HK-2 (cell line): ENCODE measurements around the gene SIGLEC5.

Experiments
- DNase-seq: peaks from one replicate; pipeline ENCODE4 v3.0.0-alpha.2; 2018; ENCODE audit not compliant: unreplicated experiment

SIGLEC5 gene

DNA sequence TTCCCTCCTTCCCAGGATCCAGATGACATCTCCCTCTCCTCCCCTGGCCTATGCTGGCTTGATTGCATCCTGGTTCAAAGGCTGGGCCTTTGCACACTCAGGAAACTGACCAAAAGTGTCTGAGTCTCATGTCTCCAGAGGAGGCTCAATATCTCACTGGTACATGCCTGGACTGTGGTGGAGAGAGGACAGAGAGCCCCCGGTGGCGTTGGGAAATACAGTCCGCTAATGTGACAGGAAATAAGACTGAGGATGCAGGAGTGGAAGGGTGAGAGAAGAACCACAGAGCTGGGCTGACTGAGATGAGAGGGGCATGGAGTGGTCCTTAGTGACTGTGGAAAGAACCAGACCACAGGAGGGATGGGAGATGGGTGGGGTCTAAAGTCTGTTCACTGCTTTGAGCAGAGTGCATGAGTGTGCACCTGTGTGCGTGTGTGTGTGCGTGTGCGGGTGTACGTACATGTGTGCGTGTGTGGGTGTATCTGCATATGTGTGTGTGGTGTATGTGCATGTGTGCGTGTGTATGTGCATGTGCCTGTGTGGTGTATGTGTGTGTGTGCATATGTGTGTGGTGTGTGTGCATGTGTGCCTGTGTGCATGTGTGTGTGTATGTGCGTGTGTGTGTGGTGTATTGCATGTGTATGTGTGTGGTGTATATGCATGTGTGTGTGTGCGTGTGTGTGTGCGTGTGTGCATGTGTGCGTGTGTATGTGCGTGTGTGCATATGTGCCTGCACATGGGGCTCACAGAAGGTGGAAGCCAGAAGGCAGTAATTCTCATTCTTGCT is 1.9 kb downstream of the SIGLEC5 start:
- no peak for DNase-seq

DNA sequence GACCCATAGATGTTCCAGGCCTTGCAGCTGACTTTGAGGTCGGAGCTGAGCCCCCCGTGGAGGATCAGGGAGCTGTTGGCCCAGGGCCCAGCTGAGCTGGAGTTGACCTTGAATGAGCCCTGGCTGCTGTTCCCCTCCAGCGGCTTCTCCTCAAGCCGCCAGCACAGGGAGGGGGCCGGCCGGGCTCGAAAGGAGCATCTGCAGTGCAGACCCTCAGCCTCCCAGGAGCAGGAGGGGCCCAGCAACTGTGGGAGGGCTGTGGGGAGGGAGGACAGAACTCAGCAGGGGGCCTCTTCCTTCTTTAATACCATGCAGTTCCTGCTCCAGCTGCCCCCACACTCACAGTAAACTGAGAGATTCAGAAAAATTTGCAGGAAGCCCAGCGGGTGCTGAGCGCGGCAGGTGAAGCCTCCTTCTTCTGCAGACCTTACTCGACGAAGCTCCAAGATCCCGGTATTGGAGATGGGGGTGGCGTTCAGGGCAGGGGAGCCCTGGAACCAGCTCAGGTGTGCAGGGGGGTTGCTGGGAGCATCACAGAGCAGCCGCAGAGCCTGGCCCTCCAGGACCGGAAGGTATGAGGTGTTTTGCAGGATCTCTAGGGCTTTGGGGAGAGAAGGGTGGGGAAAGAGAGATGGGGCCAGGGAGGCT is 2.6 kb downstream of the SIGLEC5 start:
- DNase-seq: no peak

GRCh38 chr19:51626675-51627074 is 3.5 kb downstream of the SIGLEC5 start:
- DNase-seq: no peak

- DNase-seq: no peak
Observed at GRCh38 chr19:51621178-51621577, 9.0 kb downstream of the SIGLEC5 start.

- DNase-seq: no peak
Observed at GRCh38 chr19:51615991-51616390, 14.2 kb downstream of the SIGLEC5 start.

DNA sequence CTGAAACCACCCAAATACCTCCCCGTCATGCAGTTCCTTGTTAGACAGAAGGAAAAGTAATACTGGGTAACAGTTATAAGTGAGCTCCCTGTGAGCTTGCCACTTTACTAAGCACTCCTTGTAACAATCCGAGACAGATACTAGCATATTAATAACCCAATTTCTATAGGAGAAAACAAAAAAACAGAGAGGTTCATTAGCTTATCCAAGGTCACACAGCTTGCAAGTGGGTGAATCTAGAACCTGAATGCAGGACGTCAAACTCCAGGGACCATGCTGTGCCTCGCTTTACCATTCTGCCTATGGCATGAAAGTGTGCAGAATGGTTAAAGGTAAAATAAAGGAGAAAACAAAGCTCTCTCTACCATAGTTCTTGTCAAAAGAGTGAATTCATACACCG is 15.4 kb downstream of the SIGLEC5 start:
- no peak for DNase-seq

GRCh38 chr19:51610576-51610975 is 19.6 kb downstream of the SIGLEC5 start:
- no peak for DNase-seq

- DNase-seq: peak; percentile 83
Observed at GRCh38 chr19:51607920-51608562, 22.2 kb downstream of the SIGLEC5 start.

GRCh38 chr19:51607077-51607476 is 23.1 kb downstream of the SIGLEC5 start:
- no peak for DNase-seq

- DNase-seq: no peak
Observed at GRCh38 chr19:51602189-51602854, 27.9 kb downstream of the SIGLEC5 start.

- DNase-seq: no peak
Observed at GRCh38 chr19:51600940-51601580, 29.1 kb downstream of the SIGLEC5 start.

DNA sequence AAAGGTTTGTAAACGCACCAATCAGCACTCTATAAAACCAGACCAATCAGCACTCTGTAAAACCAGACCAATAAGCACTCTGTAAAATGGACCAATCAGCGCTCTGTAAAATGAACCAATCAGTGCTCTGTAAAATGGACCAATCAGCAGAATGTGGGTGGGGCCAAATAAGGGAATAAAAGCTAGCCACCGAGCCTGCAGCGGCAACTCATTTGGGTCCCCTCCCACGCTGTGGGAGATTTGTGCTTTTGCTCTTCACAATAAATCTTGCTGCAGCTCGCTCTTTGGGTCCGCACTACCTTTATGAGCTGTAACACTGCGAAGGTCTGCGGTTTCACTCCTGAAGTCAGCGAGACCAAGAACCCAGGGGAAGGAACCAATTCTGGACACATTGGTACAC is 31.1 kb downstream of the SIGLEC5 start:
- DNase-seq: no peak

- DNase-seq: no peak
Observed at GRCh38 chr19:51598159-51598915, 31.9 kb downstream of the SIGLEC5 start.

DNA sequence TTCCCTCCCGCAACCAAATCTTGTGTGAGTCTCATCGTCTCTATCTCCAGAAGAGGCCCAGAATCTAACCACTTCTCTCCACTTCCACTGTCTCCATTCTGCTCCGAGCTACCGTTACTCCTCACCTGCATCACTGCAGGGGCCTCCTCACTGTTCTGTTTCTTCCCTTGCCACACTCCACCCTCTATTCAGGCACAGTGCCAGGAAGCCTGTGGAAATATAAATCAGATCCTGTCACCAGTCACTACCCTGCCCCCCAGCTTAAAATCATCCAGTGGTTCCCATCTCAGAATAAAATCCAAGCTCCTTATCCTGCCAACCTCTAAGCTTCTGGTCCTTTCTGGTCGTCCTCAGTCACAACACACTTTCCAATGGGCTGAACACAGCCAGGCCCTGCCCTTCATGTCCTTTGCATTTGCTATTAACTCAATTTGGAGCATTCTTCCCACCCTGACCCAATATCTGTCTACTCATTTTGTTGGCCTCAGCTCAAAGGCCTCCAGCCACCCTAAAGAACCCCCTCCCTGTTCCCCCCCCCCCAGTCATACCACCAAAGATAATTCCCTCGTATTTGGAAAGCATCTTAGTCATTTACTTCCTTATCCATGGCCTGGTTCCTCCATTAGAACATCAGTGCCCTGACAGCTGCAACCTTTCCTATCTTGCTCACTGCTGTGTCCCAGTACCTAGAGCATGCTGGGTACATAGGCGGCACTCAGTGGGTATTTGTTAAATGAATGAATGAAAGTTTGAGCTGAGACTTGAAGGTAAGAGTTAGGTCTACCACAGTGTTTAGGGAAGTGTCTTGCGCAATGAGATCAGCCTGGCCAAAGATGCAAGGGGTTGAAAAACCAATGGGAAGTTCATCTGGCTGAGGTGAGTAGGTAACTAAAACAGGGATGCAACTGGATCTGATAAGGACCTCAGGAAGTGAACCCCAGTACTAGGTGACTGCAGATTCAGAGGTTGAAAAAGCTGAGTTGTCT is 34.7 kb downstream of the SIGLEC5 start:
- DNase-seq: no peak

GRCh38 chr19:51594774-51595109 is 35.5 kb downstream of the SIGLEC5 start:
- no peak for DNase-seq

DNA sequence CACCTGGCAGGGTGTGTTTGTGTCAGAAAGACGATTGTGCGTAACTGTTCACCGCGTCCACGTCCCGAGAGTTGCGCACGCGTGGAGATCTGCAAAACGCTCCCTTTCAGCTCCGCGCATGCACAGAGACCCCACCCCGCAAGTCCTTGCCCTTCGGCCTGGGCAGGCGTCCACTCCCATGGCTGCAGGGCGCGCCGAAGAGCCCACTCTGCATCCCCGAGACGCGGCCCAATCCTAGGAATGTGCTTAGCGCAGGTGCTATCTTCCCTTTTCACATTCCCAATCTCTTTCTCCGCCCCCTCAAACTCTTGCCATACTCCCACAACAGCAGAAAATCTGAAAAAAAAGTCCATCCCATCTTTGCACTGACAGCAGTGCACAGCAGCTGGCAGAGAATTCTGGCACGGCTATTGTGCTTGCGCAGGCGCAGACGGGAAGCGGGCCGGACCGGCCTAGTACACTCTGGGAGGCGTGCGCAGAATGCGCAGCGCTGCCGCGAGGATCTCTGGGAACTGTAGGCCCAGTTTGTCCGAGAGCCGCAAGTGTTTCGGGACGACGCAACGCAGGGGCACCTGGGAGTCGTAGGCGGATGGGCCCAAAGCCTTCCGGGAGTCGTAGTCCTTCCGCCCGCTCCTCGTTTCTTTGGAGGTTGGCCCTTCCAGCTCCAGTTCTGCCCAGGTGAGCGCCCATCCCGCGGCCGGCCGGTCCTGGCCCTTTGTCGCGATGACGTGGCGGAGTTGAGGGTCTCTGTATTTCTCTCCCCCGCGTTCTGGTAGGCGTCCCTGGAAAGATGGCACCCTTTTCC is 36.0 kb downstream of the SIGLEC5 start:
- peak; percentile 98 for DNase-seq

DNA sequence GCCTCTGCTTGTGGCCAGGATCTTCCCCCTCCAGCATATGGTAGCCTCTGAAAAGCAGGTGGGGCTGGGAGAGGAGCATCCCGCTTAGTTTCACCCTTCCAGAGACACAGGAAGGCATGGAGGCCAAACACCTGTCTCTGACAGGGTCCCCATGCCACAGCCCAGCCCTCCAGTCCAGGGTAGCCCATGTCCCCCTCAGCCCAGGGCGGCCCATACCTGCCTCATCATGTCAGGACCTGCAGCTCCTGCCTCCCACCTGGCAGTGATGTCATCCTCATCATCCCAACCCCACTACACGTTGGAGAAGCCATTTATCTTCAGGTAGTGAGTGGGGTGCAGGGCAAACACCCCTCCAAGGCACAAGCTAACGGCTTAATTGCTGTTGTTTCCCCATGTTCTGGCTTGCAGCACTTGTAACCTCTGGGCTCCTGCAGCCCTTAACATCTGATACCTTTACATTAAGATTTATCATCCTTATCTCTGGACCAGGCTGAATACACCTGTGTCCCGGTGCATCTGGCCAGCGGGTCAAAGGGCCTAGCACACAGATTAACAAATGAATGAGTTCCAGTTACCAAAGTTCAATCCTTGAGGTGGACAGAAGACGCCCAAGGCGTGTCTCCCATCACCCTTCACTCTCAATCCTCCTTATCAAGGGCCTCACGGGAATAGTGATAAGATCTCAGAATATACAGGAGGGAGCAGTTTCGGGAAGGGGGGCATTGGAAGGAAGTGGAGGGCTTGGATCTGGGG is 36.9 kb downstream of the SIGLEC5 start:
- no peak for DNase-seq

- DNase-seq: no peak
Observed at GRCh38 chr19:51592521-51592920, 37.7 kb downstream of the SIGLEC5 start.

GRCh38 chr19:51590441-51590840 is 39.8 kb downstream of the SIGLEC5 start:
- DNase-seq: no peak
